HS-5 (cell line): ENCODE data around the gene RTL10.

ENCODE experiments used
- DNase-seq: peaks from one replicate; pipeline ENCODE4 v3.0.0-alpha.2; 2012; ENCODE audit warnings: low read depth

Gene RTL10

GRCh38 chr22:19863571-19863970 lies 8.9 kb upstream of the RTL10 start:
- no peak for DNase-seq

- no peak for DNase-seq
Measured at GRCh38 chr22:19862619-19863246, 8.1 kb upstream of the RTL10 start.

GRCh38 chr22:19859861-19860510 lies 5.3 kb upstream of the RTL10 start:
- DNase-seq = no peak

GRCh38 chr22:19857382-19857781 lies 2.7 kb upstream of the RTL10 start:
- no peak for DNase-seq

GRCh38 chr22:19855504-19856409 lies 1.1 kb upstream of the RTL10 start:
- peak; percentile 60 for DNase-seq

GRCh38 chr22:19853879-19854777 lies 546 bp downstream of the RTL10 start:
- DNase-seq = no peak

- no peak for DNase-seq
Measured at GRCh38 chr22:19853058-19853878, 1.4 kb downstream of the RTL10 start.

- no peak for DNase-seq
Measured at GRCh38 chr22:19852177-19852781, 2.4 kb downstream of the RTL10 start.

GRCh38 chr22:19851291-19852176 lies 3.1 kb downstream of the RTL10 start:
- no peak for DNase-seq

GRCh38 chr22:19850763-19851109 lies 3.9 kb downstream of the RTL10 start:
- no peak for DNase-seq

GRCh38 chr22:19849835-19850762 lies 4.6 kb downstream of the RTL10 start:
- DNase-seq = no peak

- peak; percentile 18 for DNase-seq
Measured at GRCh38 chr22:19848298-19849224, 6.1 kb downstream of the RTL10 start.

GRCh38 chr22:19847345-19847632 lies 7.4 kb downstream of the RTL10 start:
- no peak for DNase-seq

GRCh38 chr22:19846620-19847344 lies 7.9 kb downstream of the RTL10 start:
- DNase-seq = no peak

- DNase-seq = no peak
Measured at GRCh38 chr22:19845054-19845722, 9.5 kb downstream of the RTL10 start.

GRCh38 chr22:19844377-19845053 lies 10.2 kb downstream of the RTL10 start:
- DNase-seq = no peak
